Dedifferentiated amniotic fluid mesenchymal stem cell (primary cell): ENCODE results near the gene ATOH8.

Experiments used
- DNase-seq: peaks from one replicate; pipeline ENCODE4 v3.0.0-alpha.2; 2016; ENCODE audit errors: extremely low spot score

The ATOH8 gene

GRCh38 chr2:85770786-85771409, 17.1 kb downstream of the ATOH8 start:
- no peak for DNase-seq

DNA sequence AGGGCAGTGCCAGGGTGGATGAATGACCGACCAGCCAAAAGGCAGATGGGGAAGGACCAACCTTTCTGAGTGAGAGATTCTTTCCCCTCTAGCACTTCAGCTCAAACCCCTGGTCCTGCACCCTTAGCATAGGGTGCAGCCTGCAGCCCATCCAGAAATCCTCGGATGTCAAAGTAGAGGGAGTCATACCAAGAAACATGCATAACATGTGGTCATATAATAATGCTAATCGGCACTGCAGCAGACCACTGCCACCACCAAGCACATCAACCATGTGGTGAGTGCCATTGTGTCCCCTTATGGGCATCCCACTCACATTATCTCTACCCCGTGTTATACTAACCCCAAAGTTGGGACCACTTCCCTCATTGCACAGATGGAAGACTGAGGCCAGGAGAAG, 17.7 kb downstream of the ATOH8 start:
- DNase-seq: no peak

GRCh38 chr2:85772019-85772745, 18.4 kb downstream of the ATOH8 start:
- DNase-seq: peak; percentile 99

DNA sequence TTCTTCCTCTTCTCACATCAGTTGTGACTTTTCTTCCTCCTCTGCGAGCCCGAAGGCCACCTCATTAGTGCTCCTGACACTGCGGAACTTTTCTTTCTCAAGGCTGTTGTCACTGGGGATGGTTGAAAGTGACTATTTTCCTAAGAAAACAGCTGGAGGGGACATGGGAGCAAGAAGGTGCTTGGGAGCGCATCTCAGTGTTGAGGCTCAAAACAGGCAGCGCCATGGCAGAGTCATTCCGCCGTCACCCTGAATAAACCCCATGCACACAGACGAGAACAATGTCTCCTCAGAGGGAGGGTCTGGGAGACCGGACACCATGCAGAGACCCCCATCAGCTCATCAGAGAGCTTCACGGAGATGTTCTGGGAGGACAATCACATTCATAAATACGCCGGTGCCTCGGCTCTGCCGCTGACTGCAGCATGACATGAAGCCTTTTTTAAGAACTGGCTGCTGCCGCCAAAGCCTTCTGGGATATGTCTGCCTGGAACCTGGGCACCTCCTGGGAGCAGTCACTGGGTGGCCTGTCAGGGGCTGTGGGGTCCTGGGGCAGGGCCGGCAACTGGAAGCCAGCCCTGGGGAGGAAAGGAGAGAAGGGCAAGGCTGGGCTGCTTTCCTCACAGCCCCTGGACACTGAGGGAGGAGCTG, 19.2 kb downstream of the ATOH8 start:
- DNase-seq: no peak

DNA sequence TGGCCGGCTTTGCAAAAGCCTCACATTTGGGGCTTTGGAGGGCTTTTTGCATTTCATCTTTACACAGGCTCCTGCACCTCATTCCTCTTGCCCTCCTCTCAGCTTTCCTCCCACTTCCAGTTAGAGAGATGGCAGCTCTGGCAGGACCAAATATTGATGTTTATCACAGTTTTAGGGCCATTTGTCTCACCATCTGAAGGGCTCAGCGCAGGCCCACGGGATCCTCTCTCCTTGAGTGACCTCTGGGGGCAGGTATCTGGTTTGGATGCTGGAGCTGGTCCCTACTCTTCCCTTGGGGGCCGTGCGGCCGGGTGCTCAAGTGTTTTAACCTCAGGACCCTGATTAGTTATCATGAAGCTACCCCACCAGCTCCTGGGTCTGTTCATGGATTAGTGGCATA, 19.9 kb downstream of the ATOH8 start:
- no peak for DNase-seq

- no peak for DNase-seq
Observed at GRCh38 chr2:85774126-85774978, 20.6 kb downstream of the ATOH8 start.

- DNase-seq: no peak
Observed at GRCh38 chr2:85775406-85776381, 21.9 kb downstream of the ATOH8 start.

GRCh38 chr2:85776672-85777071, 22.9 kb downstream of the ATOH8 start:
- no peak for DNase-seq

GRCh38 chr2:85777441-85777861, 23.7 kb downstream of the ATOH8 start:
- no peak for DNase-seq

- DNase-seq: no peak
Observed at GRCh38 chr2:85778646-85779379, 25.0 kb downstream of the ATOH8 start.

DNA sequence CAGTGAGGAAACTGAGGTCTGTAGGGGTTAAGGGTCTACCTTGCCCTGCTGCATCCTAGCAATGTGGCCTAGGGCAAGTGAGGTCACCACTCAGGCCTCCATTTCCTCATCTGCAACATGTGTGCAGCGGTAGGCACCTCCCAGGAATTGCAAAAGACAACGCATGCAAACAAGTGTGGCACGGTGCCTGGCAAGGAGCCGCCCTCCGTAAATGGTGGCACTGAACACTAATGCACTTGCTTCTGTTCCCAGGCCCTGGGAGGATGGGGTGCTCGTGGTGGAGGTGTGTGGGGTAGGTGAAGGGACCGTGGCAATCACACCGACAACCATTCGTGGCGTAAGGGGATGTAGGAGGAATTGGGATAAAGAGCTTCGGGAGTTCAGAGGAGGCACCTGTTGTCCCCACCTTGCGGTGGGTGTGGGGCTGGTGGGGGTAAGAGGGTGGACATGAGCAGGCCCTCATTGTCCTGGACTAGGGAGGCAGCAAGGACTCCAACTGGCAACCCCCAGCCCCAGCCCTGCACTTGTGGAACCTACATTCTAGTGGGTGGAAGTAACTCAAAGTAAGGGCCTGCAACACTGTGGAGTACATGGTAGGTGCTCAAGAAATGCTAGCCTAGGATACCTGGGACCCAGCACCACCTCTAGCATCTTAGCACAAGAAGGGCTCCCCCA, 26.0 kb downstream of the ATOH8 start:
- no peak for DNase-seq

DNA sequence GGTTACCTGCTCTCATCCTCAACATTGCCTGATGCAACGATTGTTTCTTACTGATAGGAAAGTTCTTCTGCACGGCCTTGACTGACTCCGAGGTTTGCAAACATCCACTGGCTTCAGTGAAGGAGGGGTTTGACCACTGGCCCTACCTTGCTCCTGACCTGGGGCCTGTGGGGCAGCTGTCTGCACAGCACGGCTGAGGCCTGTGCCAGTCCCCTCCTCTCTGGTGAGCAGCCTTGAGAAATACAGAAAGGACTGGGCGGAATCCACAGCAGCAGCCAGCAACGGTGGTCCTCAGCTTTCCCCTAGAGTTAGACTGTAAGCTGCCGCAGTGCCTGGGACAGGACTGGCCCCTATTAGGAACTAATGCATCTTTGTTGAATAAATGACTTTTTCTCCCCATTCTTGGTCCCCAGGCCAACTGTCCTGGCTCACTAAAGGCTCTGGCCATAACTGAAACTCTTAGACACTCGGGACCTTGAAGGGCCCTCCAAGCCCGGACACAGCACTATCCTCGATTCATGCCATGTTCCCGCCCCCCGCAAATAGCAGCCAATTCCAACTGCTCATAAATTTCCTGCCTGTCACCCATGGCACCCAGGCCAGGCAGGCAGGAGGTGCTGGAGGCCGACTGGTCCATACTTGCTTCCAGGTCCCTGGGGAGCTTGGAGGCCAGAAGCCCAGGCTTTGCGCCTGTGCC, 26.7 kb downstream of the ATOH8 start:
- DNase-seq: no peak

GRCh38 chr2:85781013-85781332, 27.2 kb downstream of the ATOH8 start:
- no peak for DNase-seq

GRCh38 chr2:85783796-85784195, 30.0 kb downstream of the ATOH8 start:
- DNase-seq: no peak

DNA sequence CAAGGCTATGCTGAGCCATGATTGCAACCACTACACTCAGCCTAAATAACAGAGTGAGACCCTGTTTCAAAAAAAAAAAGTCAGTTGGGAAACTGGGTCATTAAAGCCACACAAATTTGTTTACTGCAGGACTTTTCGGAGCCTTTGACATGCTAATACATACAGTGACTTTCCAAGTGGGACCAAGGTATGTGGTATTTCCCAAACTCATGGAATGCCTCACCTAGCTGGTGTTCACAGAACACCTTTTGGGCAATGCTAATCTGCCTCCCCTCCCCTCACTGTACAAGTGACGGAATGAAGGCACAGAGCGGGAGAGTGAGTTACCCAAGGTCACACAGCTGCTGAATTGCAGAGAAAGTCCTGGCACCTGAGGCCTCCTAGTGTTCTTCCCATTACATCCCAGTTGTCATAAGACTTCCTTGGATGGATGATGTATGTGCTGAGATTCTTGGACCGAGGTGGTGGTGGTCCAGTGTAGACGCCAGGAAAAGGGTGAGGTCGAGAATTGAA, 30.7 kb downstream of the ATOH8 start:
- DNase-seq: no peak

DNA sequence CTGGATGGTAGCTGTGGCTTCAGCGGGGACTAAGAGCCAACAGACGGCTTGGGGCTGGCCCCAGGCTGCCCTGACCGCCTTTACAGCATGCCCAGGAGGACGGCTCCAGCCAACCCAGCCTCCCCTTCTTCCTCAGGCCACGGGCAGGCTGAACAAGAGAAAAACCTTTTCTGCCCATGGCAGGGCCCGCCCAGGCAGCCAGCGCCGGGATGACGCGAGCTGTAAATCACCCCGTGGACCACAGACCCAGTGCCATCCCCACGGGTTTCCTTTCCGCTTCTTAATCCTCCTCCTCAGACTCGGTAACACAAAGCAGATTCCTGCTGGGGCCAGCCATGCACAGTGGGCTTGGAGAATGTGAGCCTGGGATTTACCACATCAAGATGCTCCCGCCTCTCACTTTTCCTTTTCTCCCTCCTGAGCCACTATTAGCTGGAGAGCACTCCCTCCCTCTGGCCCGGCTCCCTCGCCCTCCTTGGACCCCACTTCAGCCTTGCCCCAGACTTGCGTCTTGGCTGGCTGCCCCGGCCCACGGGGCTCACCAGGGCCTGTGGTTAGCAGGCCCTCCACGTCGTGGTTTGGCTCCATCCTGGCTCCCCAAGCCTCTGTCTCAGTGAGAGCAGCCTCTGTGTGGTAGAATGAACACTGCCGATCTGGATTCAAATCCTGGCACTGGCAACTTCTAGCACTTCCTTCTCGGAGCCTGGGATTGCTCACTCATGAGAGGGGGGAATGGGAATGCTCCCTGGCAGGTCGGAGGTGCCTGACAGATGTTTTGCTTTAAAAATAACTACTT, 31.4 kb downstream of the ATOH8 start:
- DNase-seq: peak; percentile 82

DNA sequence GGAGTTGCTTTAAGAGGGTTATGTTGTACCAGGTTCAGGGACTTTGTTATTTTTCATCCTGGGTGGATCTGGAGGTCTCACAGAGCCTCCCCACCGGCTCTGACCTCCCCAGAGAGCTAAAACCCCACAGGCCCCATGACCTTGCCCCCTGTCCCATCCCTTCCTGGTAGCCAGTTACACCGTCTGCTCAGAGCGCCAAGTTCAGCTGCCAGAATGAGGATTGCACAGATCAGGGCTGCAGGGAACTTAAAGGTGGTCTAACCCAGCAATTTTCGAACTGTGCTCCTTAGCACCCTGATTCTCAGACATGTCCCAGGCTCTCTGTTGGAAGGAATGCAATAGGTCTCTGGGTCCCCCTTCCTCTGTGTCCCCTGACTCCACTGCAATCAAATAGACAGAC, 32.1 kb downstream of the ATOH8 start:
- no peak for DNase-seq

DNA sequence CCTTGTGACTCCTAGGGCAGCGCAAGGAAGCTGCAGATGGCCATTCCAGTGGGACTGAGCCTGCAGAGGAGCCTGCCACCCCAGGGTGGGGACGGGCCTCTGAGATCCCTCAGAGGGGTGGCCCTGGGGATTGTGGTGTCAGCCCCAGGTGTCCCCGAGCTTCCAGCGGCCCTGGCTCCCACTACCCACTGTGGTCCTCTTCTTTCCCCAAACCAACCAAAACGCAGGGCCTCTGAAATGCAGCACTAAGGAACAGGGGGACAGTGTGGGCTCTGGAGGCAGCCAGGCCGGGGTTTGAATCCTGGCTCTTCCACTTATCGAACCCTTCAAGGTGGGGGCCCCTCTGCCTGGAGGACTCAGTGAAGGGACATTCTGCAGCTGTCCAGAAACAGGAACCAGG, 32.7 kb downstream of the ATOH8 start:
- no peak for DNase-seq
